HG03066 (cell line): ENCODE measurements around the gene GNAQ.
"Not testable (repeated sequence)": the region's sequence is repeated elsewhere in the genome, so short reads cannot be mapped to it uniquely, and the experiment has no call there.

Source experiments
- ATAC-seq: cut with Tn5 transposase; IDR thresholded peaks from one replicate; pipeline ENCODE4 v1.9.1; 2021; ENCODE audit warnings: low read depth; ENCODE audit not compliant: unreplicated experiment

GNAQ gene

DNA sequence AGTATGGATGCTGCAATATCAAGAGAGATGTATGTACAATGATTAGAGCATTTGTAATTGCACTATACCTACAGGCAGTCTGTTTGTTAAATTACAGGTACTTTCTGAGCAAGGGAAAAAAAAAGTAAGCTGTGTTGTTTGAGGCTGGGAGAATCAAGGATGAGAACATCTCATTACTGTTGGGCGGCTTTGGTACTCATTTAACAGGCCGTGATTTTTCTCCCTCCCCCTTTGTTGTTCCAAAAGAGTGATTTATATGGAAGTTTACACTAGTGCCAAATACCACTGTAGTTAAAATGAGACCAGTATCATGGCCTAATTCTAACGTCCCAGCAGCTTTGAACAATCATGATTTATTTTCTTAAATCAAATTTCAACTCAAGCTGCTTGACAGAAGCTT is 312.3 kb downstream of the GNAQ start:
- no peak for ATAC-seq

GRCh38 chr9:77718298-77718640 is 313.3 kb downstream of the GNAQ start:
- not testable (repeated sequence) for ATAC-seq

GRCh38 chr9:77717608-77718297 is 313.9 kb downstream of the GNAQ start:
- not testable (repeated sequence) for ATAC-seq

DNA sequence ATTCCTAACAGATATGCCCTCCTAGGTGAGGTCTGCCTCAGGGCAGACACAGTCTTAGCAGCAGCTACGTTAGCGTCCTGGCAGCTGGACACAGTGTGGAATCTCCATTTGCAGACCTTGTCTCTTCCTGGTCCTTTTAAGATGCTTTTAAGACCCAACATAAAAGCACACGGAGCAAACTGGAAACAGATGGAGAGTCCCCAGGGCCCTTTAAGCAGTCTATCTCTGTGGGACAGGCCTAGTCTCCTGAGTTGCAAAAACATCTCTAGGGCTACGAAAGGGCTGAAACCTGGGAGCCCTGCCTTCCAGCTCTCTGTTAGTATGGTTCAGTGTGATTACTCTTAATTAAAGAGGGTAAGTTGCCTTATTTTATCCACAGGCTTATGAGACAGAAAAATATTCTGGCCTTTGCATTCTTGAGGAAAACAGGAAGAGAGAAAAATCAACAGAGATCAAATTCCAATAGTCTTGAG is 317.5 kb downstream of the GNAQ start:
- ATAC-seq, result no peak

- no peak for ATAC-seq
Measured at GRCh38 chr9:77712533-77713130, 319.0 kb downstream of the GNAQ start.

DNA sequence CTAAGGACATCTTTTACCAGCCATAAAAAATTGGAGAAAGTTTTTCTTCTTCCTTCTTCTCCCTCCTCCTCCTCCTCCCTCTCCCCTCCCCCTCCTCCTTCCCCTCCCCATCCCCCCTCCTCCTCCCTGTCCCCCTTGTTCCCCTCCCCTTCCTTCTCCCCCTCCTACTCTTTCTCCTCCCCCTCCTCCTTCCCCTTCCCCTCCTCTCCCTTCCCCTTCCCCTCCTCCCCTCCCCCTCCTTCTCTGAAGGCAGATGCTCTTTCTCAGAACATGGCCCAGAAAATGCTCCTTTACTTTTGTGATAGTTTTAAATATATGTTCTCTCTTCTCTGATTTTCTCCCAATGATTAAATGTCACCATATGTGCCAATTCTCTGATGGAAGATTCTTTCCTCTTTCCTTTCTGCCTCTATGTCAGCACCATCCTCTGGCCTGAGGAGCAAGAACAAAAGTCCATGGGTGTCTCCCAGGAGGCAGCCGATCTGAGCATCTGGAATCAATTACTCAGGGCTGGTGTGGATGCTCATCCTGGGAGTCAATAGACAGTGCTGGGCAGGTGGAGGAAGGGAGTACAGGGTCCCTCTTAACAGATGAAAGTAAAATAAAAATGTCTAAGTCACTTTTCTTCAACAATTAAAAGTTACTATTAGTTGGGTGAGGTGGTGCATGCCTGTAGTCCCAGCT is 320.5 kb downstream of the GNAQ start:
- ATAC-seq, result no peak

GRCh38 chr9:77710316-77710715 is 321.3 kb downstream of the GNAQ start:
- no peak for ATAC-seq

GRCh38 chr9:77708064-77708815 is 323.4 kb downstream of the GNAQ start:
- ATAC-seq, result no peak

DNA sequence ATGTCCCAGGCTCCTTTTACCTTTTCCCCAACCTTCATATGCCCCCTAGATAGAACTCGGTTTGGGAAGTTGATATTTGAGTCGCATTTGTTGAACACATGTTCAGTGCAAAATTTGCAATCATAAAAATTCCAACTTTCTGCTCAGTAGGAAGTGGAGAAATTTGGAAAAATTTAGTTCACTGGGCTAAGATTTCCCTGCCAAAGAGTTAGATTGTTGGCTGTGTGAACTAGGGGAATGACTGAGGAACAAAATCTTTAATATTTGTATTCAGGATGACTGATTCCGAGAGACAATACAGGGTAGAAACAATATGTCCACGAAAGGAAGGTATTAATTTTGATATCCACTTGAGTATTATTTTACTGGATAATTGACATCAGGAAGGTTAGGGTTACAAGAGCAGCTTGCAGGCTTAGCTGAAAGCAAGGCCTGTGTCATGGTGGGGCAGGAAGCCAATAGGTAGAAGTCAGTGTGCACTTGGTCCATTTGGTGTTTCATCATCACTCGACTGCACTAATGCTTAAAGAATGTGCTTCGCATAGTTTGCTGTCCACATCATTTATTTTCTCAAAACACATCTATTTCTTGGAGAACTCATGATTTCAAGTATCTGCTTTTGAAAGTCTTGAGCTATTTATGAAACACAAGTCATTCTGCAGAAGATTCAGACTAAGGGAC is 324.1 kb downstream of the GNAQ start:
- no peak for ATAC-seq

DNA sequence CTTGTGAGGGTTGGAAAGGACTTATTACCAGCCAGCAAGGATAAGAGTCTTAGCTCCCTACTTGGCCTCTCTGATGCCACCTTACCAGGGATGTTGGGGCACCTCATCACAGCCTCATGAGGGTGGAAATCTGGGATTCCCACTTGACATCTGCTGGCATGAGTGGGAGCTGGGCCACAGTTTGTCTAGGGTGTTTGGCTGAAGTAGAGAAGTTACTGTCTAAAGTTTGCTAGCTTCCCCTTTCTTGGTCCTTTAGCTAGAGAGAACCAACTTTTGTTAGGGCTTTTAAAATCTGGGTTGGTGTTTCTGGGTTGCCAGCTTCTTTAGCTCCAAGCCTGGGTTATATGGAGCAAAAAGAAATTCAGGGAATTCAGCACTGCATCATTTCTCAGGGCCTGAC is 326.0 kb downstream of the GNAQ start:
- ATAC-seq, result no peak

DNA sequence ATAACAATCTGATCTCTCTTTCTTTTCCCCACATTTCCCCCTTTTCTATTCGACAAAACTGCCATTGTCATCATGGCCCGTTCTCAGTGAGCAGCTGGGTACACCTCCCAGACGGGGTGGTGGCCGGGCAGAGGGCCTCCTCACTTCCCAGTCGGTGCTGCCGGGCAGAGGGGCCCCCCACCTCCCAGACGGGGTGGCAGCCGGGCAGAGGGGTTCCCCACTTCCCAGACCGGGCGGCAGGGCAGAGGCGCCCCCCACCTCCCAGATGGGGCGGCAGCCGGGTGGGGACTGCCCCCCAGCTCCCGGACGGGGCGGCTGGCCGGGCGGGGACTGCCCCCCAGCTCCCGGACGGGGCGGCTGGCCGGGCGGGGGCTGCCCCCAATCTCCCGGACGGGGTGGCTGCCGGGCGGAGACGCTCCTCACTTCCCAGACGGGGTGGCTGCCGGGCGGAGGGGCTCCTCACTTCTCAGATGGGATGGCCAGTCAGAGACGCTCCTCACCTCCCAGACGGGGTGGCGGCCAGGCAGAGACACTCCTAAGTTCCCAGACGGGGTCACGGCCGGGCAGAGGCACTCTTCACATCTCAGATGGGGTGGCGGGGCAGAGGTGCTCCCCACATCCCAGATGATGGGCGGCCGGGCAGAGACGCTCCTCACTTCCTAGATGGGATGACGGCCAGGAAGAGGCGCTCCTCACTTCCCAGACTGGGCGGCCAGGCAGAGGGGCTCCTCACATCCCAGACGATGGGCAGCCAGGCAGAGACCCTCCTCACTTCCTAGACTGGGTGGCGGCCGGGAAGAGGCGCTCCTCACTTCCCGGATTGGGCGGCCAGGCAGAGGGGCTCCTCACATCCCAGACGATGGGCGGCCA is 328.9 kb downstream of the GNAQ start:
- ATAC-seq, result not testable (repeated sequence)

DNA sequence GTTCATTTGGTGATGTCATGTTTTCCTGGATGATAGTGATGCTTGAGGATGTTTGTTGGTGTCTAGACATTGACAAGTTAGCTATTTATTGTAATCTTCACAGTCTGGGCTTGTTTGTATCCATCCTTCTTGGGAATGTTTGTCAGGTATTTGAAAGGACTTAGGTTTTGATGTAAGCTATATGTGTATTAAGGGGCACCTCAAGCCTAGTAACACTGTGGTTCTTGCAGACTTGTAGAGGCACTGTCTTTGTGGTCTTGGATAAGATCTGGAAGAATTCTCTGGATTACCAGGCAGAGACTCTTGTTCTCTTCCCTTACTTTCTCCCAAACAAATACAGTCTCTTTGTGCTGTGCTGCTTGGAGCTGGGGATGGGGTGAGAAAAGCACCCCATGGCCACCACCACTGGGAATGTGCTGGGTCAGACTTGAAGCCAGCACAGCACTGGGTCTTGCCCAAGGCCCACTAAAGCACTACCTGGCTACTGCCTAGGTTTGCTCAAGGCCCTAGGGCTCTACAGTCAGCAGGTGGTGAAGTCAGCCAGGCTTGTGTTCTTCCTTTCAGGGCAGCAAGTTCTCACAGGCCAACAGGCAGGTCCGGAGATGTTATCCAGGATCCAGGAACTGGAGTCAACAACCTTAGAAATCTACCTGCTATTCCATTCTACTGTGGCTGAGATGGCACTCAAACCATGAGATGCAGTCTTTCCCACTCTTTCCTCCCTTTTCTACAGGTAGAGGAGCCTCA is 334.2 kb downstream of the GNAQ start:
- no peak for ATAC-seq

- ATAC-seq, result not testable (repeated sequence)
Measured at GRCh38 chr9:77690723-77691122, 340.9 kb downstream of the GNAQ start.

GRCh38 chr9:77690119-77690518 is 341.5 kb downstream of the GNAQ start:
- not testable (repeated sequence) for ATAC-seq

- ATAC-seq, result not testable (repeated sequence)
Measured at GRCh38 chr9:77687737-77688136, 343.9 kb downstream of the GNAQ start.

GRCh38 chr9:77680581-77680980 is 351.0 kb downstream of the GNAQ start:
- no peak for ATAC-seq

- no peak for ATAC-seq
Measured at GRCh38 chr9:77679661-77680368, 351.8 kb downstream of the GNAQ start.

DNA sequence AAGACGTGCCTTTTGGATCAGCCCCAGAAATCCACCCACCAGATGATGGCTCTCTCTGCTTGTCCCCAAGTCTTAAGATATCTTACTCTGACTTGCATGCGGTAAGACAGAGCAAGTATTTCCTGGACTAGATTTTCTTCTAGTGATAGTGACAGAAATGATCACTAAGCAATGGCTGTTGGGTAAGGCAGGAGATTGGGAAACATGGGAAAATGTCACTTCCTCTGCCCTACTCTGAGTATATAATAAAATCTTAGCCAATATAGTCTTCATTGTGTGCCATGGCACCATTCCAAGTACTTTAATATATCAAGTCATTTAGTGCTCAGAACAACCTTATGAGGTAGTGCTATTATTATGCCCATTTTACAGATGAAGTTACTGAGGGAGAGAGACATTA is 352.5 kb downstream of the GNAQ start:
- ATAC-seq, result no peak
